Measurements from ENCODE around the gene BAIAP2.
"Not testable (repeated sequence)": the region's sequence is repeated elsewhere in the genome, so short reads cannot be mapped to it uniquely, and the experiment has no call there.

BAIAP2 gene

DNA sequence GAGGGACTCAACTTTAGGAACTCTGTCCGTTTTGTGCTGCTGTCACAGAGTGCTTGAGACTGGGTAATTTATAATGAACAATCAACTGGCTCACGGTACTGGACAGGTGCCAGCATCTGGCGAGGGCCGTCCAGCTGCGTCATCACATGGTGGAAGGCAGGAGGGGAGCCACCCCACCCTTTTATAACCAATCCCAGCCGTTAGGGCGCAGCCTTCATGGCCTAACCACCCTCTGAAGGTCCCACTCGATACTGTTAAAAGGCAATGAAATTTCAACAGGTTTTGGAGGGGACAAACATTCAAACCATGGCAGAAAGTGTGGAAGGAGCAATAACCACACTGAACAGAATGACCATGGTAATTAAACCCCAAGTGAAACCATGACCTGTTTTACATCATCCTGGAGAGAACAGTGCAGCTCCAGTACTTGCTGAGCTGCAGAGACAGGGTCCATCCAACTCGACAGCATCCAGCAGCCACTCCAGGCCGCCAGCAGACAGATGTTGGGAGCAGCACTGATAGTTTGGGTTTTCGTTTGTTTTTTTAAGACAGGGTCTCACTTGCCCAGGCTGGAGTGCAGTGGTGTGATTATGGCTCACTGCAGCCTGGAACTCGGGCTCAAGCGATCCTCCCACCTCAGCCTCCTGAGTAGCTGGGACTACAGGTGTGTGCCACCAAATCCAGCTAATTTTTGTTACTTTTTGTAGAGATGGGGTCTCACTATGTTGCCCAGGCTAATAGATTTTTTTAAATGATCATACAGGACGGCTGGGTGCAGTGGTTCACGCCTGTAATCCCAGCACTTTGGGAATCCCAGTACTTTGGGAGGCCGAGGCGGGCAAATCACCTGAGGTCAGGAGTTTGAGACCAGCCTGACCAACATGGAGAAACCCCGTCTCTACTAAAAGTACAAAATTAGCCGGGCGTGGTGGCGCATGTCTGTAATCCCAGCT is 32.3 kb upstream of the BAIAP2 start:
- DNase-seq, result peak; percentile 52

DNA sequence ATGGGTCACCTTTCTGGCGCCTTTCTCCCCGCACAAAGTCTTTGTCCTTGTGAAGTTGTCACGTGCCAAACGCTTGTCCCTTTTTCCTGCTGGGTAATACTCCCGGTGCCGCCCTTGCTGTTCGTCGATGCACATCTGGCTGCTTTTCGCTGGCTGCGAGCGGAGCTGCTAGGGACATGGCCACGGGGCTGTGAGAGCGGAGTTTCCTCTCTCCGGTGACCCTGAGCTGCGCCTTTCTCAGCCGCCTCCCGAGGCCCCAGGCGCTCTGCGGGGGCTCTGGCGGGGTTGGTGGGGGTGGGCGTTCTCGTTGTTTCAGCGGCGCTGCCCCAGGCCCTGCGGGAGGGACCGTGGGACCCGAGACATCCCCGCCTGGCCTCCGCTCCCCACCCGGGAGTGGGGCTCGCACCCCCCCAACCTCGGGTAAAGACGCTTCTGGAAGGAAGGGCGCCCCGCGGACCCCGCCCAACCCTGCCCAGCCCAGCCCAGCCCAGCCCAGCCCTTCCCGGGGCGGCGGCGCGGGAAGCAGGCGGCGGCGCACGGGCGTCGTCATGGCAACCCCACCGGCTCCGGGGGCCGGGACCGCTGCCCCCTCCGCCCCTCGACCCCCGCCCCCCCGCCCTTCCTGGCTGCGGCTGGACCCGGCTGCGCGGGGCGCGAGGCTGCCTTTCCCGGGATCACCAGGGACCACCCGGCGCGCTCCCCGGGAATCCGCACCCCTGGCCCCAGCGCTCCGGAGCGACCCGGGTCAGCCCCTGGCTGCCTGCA is 31.1 kb upstream of the BAIAP2 start:
- DNase-seq, result no peak

DNA sequence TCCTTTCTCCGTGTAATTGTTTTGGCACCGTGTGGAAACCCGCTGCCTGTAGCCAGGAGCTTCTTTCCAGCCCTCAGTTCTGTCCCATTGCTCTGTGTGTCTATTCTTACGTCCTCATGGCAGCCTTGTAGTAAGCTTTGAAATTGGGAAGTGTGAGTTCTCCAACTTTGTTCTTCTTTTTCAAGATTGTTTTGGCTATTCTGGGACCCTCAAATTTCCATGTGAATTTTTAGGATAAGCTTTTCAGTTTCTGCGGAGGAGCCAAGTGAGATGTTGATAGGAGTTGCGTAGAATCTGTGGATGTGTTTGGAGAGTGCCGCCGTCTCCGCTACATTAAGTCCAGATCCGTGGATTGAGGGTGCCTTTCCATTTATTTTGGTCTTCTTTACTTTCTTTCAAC is 28.1 kb upstream of the BAIAP2 start:
- DNase-seq, result no peak

DNA sequence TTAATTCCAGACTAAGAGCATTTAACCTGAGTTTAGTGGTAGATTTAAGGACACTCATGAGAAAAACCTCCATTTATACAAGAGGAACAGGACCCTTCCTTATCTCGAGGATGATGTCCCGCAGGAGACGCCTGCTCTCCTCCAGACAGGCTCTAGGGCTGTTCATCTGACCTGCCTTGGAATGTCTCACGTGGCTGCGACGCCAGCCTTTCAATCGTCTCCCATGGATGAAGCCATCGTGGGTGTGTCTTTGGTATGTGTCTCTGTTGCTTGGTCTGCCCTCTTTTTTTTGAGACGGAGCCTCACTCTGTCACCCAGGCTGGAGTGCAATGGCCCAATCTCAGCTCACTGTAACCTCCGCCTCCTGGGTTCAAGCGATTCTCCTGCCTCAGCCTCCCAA is 26.8 kb upstream of the BAIAP2 start:
- no peak for DNase-seq

DNA sequence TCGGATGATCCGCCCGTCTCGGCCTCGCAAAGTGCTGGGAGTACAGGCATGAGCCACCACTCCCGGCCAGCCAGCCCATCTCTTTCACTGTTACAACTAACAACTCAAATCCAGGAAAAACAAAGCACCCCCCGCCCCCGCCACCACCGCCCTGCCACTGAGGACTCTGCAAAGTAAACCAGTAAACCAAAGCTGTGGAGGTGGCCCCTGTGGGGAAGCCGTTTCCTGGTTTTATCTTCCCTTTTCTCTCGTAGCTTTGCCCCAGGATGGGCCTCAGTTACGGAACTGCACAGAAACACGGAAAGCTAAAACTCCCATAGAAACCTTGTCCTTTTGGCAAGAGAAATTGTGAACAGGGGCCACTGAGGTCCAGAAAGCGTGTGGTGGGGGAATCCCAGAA is 25.8 kb upstream of the BAIAP2 start:
- DNase-seq, result no peak

DNA sequence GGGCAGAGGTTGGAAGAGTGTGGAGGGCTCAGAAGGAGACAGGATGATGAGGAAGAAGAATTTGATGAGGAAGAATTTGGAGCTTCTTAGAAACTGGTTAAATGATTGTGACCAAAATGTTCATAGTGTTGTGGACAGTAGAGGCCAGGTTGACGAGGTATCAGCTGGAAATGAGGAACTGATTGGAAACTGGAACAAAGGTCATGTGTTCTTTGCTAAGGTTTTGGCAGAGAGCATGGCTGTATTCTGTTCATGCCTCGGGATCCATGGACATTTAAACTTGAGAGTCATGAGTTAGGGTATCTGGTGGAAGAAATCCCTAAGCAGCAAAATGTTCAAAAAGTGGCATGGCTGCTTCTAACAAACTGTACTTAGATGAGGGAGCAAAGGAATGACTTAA is 24.0 kb upstream of the BAIAP2 start:
- DNase-seq, result no peak

DNA sequence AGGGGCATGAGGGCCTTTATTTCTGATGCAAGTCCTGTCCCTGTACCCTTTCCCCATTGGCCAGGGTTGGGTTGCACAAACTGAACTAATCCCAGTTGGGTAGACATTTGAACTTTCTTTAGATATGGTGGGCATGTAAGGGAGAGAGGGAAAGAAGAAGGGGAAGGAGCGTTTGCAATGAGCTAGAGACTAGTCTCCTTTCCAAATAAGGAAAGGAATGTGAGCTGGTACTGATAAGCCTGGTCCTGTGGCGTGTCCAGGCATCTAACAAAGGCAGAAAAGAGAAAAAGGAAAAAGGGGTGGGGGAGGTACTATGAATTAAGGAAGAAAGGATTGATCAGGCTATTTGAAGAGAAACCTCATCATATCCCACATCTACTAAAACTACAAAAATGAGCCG is 23.0 kb upstream of the BAIAP2 start:
- no peak for DNase-seq

DNA sequence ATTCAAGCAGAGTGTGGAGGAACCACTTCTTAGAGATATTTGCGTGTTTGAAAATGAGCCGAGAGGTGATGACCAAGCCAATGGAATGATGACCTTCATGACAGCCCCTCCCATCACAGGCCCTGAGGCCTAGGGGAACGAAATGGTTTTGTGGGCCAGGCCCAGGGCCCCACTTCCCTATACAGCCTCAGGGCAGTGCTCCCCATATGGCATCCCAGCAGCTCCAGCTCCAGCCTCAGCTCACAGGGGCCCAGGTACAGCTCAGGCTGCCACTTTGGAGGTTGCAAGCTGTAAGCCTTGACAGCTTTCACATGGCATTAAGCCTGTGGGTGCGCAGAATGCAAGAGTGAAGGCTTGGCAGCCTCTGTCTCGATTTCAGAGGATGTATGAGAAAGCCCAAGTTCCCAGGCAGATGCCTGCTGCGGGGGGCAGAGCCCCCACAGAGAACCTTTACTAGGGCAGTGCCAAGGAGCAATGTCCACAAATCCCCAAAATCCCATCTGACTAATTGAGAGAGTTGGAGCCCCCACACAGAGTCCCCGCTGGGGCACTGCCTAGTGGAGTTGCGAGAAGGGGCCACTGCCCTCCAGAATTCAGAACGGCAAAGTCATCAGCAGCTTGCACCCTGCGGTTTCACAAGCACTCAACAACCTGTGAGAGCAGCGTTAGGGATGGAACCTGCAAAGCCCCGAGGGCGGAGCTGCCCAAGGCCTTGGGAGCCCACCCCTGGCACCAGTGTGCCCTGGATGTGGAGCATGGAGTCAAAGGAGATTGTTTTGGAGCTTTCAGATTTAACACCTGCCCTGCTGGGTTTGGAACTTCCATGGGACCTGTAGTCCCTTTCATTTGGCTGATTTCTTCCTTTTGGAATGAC is 22.1 kb upstream of the BAIAP2 start:
- no peak for DNase-seq

DNA sequence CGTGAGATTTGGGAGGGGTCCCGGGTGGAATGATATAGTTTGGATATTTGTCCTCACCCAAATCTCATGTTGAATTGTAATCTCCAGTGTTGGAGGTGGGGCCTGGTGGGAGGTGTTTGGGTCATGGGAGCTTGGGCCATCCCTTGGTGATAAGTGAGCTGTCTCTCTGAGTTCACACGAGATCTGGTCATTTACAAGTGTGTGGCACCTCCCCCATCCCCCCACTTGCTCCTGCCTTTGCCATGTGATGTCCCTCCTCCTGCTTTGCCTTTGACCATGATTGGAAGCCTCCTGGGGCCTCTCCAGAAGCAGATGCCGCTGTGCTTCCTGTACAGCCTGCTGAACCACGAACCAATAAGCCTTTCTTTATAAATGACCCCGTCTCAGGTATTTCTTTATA is 21.3 kb upstream of the BAIAP2 start:
- no peak for DNase-seq

DNA sequence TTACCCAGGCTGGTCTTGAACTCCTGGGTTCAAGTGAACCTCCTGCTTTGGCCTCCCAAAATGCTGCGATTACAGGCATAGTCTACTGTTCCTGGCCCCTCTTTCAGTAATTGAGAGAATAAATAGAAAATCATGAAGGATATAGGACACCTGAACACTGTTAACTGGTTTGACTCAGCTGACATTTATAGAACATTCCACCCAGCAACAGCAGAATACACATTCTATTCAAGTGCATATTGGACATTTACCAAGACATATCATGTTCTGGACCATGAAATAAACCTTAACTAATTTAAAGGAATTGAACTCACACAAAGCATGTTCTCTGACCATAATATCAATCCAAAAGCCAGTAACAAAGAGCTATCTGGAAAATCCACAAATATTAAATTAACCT is 19.8 kb upstream of the BAIAP2 start:
- DNase-seq, result no peak

DNA sequence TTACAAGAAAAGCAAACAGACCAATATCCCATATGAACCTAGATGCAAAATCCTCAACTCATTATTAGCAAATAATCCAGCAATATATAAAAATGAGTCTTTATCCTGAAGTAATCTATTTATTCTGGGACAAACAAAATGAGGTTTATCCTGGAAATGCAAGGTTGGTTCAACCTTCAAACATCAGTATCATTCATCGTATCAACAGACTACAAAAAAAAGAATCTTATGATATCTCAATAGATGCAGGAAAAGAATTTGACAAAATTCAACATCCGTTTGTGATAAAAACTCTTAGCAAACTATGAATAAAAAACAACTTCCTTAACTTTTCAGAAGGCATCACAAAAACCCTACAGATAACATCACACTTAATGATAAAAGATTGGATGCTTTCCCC is 18.4 kb upstream of the BAIAP2 start:
- DNase-seq, result no peak

DNA sequence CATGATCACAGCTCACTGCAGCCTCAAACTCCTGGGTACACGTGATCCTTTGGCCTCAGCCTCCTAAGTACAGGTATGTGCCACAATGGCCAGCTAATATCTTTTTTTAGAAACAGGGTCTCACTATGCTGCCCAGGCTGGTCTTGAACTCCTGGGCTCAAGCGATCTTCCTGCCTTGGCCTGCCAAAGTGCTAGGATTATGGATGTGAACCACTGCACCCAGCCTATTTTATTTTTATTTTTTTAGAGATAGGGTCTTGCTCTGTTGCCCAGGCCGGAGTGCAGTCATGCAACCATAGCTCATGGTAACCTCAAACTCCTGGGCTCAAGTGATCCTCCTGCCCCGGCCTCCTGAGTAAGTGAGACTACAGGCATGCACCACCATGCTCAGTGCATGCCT is 17.6 kb upstream of the BAIAP2 start:
- DNase-seq, result not testable (repeated sequence)

DNA sequence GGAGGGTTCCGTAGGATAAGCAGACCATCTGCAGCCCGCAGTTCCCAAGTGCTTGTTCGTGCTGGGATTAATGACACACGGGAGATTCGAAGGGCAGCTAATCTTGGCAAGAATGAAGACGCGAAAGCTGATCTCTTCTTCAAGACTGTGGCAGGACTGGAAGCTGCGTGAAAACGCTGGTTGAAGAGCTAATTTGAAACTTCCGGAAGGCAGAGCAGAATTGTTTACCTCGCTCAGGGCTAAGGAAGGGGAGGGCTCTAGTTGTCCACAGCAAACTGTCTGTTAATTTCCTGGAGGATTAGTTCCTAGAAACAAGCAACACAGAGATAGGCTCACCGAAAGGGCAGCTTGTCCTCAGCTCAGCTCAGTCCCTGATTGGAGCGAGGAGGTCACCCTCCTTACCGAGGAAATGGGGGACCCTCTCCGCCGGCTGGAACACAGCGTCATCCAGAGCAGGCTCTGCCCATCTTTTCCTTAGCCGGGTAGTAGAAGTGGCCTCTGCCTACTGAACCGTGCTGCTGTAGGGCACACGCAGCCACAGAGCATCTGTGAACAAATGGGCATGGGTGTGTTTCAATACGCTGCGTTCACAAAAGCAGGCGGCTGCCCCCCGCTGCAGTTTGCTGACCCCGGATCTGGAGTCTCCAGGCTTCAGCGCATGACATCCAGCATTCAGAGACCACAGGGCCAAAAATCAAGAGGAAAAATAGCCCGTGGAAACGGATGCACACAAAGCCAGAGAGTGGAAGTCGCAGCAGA is 16.7 kb upstream of the BAIAP2 start:
- peak; percentile 36 for DNase-seq

DNA sequence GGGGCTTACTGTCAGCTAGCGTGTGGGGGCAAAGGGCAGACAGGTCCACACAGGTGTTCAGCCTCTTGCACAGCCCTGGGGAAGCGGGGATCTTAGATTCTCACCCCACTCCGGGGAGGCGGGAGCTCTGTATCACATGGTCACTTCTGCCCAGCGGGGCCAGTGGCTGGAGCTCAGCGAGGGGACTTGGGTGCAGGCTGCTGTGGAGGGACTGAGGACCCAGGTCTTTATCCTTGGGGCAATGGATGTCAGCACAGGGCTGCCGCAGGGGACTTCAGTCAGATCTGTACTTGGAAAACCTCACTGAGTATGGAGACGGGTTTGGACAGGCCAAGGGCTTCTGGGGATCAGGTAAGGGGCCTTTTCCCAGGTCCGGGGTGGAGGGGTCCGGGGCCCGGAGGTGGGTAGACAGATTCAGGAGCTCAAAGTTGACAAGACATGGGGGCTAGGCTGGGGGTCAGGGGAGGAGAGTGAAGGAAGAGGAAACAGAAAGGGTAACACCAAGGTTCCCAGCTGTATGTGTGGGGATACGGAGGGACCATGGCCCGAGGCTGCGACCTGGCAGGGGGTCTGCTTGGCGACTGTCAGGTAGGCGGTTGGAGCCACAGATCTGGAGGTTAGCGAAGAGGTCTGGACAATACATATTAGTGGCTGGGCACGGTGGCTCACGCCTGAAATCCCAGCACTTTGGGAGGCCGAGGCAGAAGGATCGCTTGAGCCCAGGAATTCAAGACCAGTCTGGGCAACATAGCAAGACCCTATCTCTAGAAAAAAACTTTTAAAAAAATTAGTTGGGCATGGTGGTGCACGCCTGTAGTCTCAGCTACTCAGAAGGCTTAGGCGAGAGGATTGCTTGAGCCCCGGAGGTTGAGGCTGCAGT is 15.1 kb upstream of the BAIAP2 start:
- DNase-seq, result no peak

DNA sequence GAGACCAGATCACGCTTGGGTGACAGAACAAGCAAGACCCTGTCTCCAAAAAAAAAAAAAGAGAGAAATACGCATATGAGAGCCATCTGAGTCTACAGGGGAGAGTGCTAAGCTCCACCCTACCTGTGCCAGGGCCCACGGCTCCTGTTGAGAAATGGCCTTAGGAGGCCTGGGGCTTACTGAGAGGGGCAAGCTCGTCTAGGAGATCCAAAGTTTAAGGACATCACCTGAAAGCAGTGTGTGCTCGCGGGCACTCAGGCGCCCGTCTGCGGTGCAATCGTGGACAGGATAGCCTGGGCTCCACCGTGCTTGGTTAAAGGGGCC is 14.5 kb upstream of the BAIAP2 start:
- DNase-seq, result no peak

DNA sequence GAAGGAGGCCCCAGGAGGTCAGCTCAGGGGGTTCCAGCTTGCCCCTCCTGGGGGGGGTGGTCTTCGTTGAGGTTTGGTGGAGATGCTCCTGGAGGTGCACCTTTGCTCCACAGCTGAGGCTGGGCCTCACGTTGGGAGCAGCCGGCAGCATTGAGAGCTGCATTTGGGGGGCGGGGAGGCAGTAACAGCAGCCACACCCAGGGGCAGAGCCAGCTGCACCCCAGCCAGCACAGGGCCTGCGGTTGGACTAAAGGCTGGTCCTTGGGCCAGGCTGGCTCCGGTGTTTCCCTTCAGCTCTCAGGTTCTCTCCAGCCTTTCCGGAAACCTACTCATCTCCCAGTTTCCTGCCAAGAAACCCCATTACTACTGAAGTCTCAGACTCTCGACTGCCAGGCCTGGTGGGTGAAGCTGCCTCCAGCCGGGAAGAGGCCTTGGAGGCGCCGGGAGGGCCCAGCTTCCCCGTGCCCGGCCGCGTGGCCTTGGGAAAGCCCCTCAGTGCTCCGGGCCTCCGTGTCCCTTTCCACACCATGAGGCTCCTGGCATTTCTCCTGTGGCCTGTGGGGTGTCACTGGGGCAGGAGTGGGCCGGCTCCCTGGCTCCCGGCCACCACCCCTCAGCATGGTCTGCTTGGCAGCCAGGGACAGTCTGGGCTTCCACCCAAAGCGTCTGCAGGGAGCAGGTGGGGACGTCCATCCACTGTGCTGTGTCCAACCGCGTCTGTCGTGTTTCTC is 14.0 kb upstream of the BAIAP2 start:
- DNase-seq, result no peak

DNA sequence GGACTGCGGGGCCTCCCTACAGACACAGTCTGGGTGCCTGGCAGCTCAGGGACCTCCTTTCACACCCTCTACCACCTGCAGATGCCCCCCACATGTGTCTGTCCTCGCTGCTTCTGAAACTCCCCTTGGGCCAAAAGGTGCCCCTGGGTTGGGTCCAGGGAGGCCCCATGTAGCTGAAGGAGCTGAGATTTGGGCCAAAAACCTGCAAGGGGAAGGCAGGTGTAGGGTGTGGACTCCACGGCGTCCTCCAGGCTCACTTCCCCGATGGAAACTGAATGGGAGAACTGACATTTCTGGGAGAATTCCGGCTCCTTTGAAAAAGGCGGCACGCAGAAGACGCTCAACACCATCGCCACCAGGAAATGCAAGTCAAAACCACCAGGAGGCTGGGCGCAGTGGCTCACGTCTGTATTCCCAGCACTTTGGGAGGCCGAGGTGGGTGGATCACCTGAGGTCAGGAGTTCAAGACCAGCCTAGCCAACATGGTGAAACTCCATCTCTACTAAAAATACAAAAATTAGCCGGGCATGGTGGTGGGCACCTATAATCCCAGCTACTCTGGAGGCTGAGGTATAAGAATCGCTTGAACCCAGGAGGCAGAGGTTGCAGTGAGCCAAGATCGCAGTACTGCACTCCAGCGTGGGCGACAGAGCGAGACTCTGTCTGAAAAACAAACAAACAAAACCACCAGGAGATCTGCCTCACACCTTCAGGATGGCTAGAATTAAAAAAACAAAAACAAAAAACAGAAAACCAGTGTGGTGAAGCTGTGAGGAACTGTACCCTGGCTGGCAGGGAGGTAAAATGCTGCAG is 13.2 kb upstream of the BAIAP2 start:
- no peak for DNase-seq

DNA sequence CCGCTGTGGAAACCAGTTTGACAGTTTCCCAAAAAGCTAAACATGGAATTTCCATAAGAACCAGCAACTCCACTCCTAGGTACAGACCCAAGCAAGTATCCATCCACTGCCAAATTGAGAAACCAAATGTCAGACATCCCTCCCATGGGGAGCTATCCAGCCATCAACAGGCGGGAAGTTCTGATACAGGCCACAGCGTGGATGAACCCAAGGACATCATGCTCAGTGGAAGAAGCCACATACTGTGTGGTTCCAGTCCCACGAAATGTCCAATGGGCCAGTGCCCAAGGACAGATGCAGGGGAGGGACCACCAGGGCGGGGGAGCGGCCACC is 12.6 kb upstream of the BAIAP2 start:
- DNase-seq, result no peak

DNA sequence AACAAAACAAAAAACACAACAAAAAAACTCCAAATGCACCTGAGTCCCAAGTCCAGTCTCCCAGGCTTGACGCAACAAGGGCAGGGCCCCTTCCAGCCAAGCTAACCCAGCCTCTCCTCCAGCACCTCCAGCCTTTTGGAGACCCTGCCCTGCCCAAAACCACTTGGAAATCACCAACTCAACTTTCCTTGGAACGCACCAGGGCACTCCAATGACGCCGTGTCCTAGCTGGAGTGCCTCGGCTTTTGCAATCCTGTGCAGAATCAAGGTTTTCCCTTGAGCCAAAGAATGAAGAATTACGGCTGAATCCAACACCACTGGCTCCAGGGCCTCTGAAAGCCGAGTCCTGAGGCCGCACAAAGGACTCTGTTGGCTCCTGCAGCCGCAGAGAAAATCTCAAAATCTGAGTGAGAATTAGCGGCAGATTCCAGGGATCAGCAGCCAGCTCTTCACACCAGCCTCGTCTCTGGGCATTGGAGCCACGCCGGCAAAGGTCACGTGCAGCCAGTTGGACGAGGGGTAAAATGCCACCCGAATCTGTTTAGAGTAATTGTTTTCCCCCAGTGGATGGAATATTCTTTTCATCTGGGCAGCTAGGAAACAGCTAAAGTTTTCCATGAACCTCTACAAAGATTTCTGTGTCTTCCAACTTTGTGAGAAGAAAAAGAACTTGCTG is 9.7 kb upstream of the BAIAP2 start:
- DNase-seq, result no peak

DNA sequence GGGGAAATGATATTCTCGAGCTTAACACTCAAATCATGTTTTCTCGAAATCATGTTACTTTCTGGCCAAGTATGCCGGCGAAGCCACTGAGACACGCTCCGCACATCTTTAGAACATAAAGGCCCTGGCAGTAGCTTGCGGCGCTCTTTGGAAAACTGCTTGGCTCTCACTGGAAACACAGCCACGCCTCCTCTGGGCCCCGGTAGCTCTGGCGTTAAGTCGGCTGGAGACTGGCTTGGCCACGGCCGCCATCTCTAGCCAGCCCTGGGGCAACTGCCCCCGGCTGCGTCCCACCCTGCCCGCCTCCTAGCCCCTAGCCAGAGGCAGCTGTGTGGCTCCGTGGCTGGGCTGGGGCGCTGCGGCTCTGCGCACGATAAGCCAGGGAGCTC is 9.2 kb upstream of the BAIAP2 start:
- DNase-seq, result no peak

All from NCI-H2107 (cell line).